MM.1S (cell line): ENCODE measurements around the gene PTPRJ.

ENCODE experiments used
- DNase-seq: peaks from one replicate; pipeline ENCODE4 v3.0.0-alpha.2; 2015
- H2AFZ ChIP-seq: fragments of 300-600 bp; sonication (generic); 2 replicates; pipeline ENCODE4 v1.6.0; 2016; ENCODE audit warnings: antibody characterized with exemption, low read length
- H3F3A ChIP-seq: fragments of 300-600 bp; sonication (generic); 2 replicates; pipeline ENCODE4 v1.6.1; 2016; ENCODE audit warnings: mild to moderate bottlenecking, antibody characterized with exemption, low read length, moderate library complexity, mixed read lengths; ENCODE audit not compliant: insufficient read depth
- H3K27ac ChIP-seq: fragments of 300-600 bp; sonication (generic); 2 replicates; pipeline ENCODE4 v1.5.1; 2016; ENCODE audit warnings: mild to moderate bottlenecking, low read length
- H3K27me3 ChIP-seq: fragments of 300-600 bp; sonication (generic); replicated peaks from 2 replicates; pipeline ENCODE4 v1.6.0; 2016; ENCODE audit warnings: low read length; ENCODE audit not compliant: insufficient read depth
- H3K36me3 ChIP-seq: fragments of 300-600 bp; sonication (generic); replicated peaks from 2 replicates; pipeline ENCODE4 v1.6.1; 2016; ENCODE audit warnings: mild to moderate bottlenecking, low read length, mixed read lengths; ENCODE audit not compliant: insufficient read depth
- H3K4me1 ChIP-seq: fragments of 300-600 bp; sonication (generic); 2 replicates; pipeline ENCODE4 v1.6.1; 2016; ENCODE audit warnings: low read length, mixed read lengths
- H3K4me2 ChIP-seq: fragments of 300-600 bp; sonication (generic); 2 replicates; pipeline ENCODE4 v1.6.0; 2016; ENCODE audit warnings: low read depth, low read length
- H3K4me3 ChIP-seq: fragments of 300-600 bp; sonication (generic); 2 replicates; pipeline ENCODE4 v1.5.1; 2016; ENCODE audit warnings: low read length, mixed read lengths
- H3K79me2 ChIP-seq: fragments of 300-600 bp; sonication (generic); 2 replicates; pipeline ENCODE4 v1.6.1; 2016; ENCODE audit warnings: mixed run types, low read length, mixed read lengths
- H3K9ac ChIP-seq: fragments of 300-600 bp; sonication (generic); 2 replicates; pipeline ENCODE4 v1.6.1; 2016; ENCODE audit warnings: low read length, mixed read lengths
- H3K9me2 ChIP-seq: fragments of 300-600 bp; sonication (generic); replicated peaks from 2 replicates; pipeline ENCODE4 v1.6.1; 2016; ENCODE audit warnings: mild to moderate bottlenecking, low read length, mixed read lengths; ENCODE audit not compliant: insufficient read depth
- H3K9me3 ChIP-seq: fragments of 300-600 bp; sonication (generic); replicated peaks from 2 replicates; pipeline ENCODE4 v1.6.1; 2016; ENCODE audit warnings: mild to moderate bottlenecking, low read length, mixed read lengths; ENCODE audit not compliant: insufficient read depth
- H4K20me1 ChIP-seq: fragments of 300-600 bp; sonication (generic); 2 replicates; pipeline ENCODE4 v1.6.1; 2016; ENCODE audit warnings: mild to moderate bottlenecking, low read length, moderate library complexity, mixed read lengths; ENCODE audit not compliant: insufficient read depth
- EZH2 ChIP-seq: fragments of 300-600 bp; sonication (generic); optimal IDR thresholded peaks from 2 replicates; pipeline ENCODE3; 2017; ENCODE audit warnings: low read depth, mild to moderate bottlenecking, antibody characterized with exemption, low read length, mixed read lengths
- EZH2phosphoT487 ChIP-seq: fragments of 300-600 bp; sonication (generic); IDR thresholded peaks from 2 replicates; pipeline ENCODE4 v1.6.1; 2018; ENCODE audit warnings: antibody characterized with exemption, low read length
- TF ChIP-seq, protein P1 (sequence below): fragments of 300-600 bp; sonication (generic); IDR thresholded peaks from 2 replicates; pipeline ENCODE4 v1.5.1; 2016; ENCODE audit warnings: antibody characterized with exemption, low read length, mixed read lengths

PTPRJ gene

DNA sequence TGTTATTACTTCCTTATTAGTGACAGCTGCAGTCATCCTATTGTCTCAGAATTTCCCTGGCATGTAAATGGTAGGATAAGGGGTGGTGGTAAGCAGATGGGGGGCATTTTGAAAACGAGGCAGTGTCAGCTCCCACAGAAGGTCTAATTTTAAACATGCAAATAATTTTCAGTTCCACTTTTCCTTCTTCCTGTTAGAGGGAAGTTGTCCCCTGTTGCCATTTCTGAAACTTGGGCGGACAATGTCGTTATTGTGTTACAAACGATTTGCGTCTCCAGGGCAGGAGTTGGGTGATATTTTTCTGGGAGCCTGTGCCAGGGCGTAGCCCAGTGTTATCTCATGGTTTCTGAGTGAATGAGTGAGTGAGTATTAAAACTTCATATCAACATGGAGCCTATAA lies 7.4 kb downstream of the PTPRJ start:
- H3K4me3 ChIP-seq = no peak overlapping the region

DNA sequence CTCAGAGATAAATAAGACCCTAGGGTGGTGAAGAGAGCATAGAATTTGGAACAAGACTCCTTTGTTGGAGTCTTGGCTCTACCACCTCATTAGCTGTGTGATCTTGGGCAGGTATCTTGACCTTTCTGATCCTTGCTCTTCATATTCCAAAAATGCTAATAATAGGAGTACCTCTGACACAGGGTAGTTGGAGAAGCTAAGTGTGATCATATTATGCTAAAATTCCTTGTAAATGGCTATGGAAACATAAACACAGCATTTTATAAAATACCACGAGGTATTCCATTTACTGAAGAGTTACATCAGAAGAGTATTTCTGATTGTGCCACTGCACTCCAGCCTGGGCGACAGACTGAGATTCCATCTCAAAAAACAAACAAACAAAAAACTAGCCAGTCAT lies 9.4 kb downstream of the PTPRJ start:
- no peaks in the 10 kb centered on the region for H3K36me3 ChIP-seq
- no peak overlapping the region for H3K9ac ChIP-seq
- H3K79me2 ChIP-seq = no peaks in the 10 kb centered on the region
- H3F3A ChIP-seq = no peaks in the 10 kb centered on the region
- H3K4me1 ChIP-seq = peaks cover 4% of the 10 kb centered on the region
- H3K9me2 ChIP-seq = no peaks in the 10 kb centered on the region
- no peaks in the 10 kb centered on the region for H3K9me3 ChIP-seq
- no peaks in the 10 kb centered on the region for H3K27me3 ChIP-seq
- no peak overlapping the region for H3K4me2 ChIP-seq
- TF ChIP-seq, protein P1, sequence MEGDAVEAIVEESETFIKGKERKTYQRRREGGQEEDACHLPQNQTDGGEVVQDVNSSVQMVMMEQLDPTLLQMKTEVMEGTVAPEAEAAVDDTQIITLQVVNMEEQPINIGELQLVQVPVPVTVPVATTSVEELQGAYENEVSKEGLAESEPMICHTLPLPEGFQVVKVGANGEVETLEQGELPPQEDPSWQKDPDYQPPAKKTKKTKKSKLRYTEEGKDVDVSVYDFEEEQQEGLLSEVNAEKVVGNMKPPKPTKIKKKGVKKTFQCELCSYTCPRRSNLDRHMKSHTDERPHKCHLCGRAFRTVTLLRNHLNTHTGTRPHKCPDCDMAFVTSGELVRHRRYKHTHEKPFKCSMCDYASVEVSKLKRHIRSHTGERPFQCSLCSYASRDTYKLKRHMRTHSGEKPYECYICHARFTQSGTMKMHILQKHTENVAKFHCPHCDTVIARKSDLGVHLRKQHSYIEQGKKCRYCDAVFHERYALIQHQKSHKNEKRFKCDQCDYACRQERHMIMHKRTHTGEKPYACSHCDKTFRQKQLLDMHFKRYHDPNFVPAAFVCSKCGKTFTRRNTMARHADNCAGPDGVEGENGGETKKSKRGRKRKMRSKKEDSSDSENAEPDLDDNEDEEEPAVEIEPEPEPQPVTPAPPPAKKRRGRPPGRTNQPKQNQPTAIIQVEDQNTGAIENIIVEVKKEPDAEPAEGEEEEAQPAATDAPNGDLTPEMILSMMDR = no peak
- TF ChIP-seq EZH2phosphoT487 = no peak
- TF ChIP-seq EZH2 = no peak
- H3K27ac ChIP-seq = no peak overlapping the region
- DNase-seq = no peak
- no peaks in the 10 kb centered on the region for H4K20me1 ChIP-seq
- no peak overlapping the region for H2AFZ ChIP-seq
- H3K4me3 ChIP-seq = no peak overlapping the region

More for the DNA sequence above, 7.4 kb downstream of the PTPRJ start:
- no peak for DNase-seq
- H3K9ac ChIP-seq = no peak overlapping the region
- TF ChIP-seq EZH2 = no peak
- TF ChIP-seq EZH2phosphoT487 = no peak
- TF ChIP-seq, protein P1 = no peak
- no peaks in the 10 kb centered on the region for H3K79me2 ChIP-seq
- no peaks in the 10 kb centered on the region for H3K27me3 ChIP-seq
- no peak overlapping the region for H3K4me2 ChIP-seq
- no peaks in the 10 kb centered on the region for H3K36me3 ChIP-seq
- H4K20me1 ChIP-seq = no peaks in the 10 kb centered on the region
- no peaks in the 10 kb centered on the region for H3K9me2 ChIP-seq
- H3K4me1 ChIP-seq = peaks cover 4% of the 10 kb centered on the region
- H2AFZ ChIP-seq = no peak overlapping the region
- no peaks in the 10 kb centered on the region for H3F3A ChIP-seq
- H3K9me3 ChIP-seq = no peaks in the 10 kb centered on the region
- H3K27ac ChIP-seq = no peak overlapping the region

DNA sequence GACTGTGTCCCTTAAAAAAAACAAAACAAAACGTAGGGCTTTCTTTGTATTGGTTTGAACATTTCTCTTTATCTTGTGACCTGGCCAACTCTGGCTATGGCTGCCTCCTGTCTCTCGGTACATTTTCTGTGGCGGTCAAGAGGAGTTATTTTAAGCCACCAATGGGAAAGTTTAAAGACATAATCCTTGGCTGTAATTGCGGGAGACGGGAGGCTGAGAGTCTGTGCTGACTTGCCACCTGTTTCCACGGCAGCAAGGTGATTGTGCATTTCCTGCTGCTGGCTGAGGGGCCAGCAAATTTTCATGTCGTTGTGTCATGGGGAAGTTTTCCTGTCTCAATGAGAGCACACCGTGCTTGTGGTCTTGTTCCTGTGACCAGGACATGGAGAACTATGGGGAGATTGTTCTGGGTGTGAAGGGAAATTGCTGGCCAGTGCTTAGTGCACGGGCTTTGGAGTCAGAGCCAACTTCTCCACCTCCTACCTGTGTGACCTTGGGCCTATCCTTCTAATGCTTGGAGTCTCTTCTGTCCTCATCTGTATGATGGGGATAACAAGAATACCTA lies 11.0 kb downstream of the PTPRJ start:
- Histone ChIP-seq H3K27ac (no peak overlapping the region), H3K4me3 (no peak overlapping the region), H3K9ac (no peak overlapping the region), H3K79me2 (no peaks in the 10 kb centered on the region), H2AFZ (0 out of 2 replicates have a peak overlapping the region, but pooled peaks have one; percentile 11), H3K36me3 (no peaks in the 10 kb centered on the region), H3K27me3 (no peaks in the 10 kb centered on the region), H3F3A (no peaks in the 10 kb centered on the region), H3K4me2 (no peak overlapping the region), H3K9me3 (no peaks in the 10 kb centered on the region), H3K9me2 (no peaks in the 10 kb centered on the region), H3K4me1 (peaks cover 4% of the 10 kb centered on the region), H4K20me1 (no peaks in the 10 kb centered on the region)
- no peak for DNase-seq
- TF ChIP-seq EZH2phosphoT487 = no peak
- no peak for TF ChIP-seq EZH2
- TF ChIP-seq, protein P1 = no peak
